HG02610 (cell line): ENCODE data around the gene ATG4A.

Experiments used
- ATAC-seq: cut with Tn5 transposase; IDR thresholded peaks from one replicate; pipeline ENCODE4 v1.9.1; 2021; ENCODE audit warnings: mild to moderate bottlenecking, moderate library complexity; ENCODE audit not compliant: unreplicated experiment

The ATG4A gene

DNA sequence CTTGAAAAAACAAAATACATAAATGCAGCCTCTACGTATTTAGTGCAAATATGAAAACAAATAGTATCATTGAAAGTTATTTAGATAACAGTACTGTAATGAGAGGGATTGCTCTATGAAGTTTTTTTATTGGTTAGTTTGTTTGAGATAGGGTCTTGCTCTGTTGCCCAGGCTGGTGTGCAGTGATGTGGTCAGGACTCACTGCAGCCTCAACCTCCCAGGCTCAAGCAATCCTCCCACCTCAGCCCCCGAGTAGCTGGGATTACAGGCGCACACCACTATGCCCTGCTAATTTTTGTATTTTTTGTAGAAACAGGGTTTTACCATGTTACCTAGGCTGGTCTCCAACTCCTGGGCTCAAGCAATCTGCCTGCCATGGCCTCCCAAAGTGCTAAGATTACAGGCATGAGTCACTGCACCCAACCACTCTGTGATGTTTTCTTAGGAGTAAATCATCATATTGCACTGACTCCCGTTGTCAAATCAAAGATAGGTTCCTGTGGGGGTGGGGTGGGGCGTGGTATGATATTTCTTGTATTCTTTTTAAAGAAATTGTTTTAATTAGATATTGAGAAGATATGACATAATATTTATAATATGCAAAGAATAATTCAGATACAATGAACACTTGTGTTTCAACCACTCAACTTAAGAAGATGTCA lies 75.8 kb downstream of the ATG4A start:
- no peak for ATAC-seq

- no peak for ATAC-seq
Measured at GRCh38 chrX:108168961-108169740, 77.6 kb downstream of the ATG4A start.

DNA sequence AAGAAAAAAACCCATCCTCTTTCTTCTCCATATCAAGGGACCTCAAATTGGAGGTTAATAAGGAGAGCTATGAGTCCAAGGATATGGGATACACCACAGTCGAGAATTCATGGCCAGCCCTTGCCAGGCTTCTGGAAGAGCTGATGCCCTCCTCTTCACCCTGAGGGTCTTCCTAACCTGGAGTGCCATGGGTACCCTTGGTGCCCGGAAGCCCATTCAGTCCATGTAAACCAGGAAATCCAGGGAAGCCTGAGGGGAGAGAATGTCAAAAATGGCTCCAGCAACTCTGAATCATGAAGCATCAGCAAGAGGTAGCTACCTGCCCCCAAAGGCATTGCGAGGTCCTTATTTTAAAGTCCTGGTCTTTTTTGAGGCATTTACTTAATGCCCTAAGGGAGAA lies 78.2 kb downstream of the ATG4A start:
- no peak for ATAC-seq

GRCh38 chrX:108171671-108172070 lies 80.1 kb downstream of the ATG4A start:
- no peak for ATAC-seq

DNA sequence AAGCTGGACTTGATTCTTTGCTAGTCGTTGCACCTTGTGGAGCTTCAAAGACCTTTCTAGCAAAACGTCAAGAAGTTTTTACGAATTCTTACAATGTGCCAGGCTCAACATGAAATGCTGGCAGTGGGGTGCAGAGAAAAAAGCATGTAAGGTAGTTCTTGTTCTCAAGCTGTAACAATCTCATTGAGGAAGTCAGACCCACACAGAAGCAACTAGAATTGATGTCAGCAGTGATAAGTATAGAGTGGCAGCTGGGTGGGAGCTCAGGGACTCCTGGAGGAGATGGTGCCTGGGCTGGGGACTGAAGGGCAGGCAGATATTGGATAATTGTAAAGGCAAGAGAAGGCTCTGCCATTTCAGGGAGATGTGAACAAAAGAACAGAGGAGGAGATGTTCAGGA lies 82.3 kb downstream of the ATG4A start:
- ATAC-seq, result no peak

GRCh38 chrX:108177351-108178142 lies 86.0 kb downstream of the ATG4A start:
- no peak for ATAC-seq

DNA sequence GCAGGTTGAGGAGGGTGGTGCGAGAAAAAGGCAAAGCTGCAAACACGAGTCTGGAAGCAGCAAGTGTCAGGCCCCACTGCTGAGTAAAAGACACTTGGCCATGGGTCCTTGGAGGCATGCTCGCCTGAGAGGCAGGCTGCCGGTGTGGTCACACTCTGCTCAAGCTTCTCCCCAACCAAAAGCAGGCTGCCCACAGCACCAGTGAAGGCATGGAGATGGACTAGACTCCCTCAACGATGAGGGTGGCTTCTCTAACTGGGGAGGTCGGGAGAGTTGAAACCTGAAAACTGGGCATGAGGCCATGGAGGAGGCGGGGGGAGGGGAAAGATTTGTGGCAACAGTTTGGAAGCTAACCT lies 86.5 kb downstream of the ATG4A start:
- ATAC-seq, result no peak

DNA sequence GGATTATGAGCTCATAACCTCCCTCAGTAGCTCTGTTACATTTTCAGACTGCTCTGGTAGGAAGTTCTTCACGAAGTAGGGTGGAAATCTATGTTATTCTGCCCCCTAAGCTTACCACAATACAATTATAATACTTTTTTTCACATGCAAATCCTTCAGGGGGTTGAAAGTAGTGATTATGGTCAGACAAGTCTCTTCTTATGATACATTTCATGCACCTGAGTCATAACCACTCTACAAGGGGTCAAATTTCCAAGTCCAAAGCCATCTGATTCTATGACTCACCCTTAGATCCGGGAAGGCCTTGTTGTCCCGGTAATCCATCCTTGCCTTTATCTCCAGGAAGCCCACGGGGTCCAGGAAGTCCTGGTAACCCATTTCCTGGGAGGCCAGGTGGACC lies 95.2 kb downstream of the ATG4A start:
- ATAC-seq, result no peak

DNA sequence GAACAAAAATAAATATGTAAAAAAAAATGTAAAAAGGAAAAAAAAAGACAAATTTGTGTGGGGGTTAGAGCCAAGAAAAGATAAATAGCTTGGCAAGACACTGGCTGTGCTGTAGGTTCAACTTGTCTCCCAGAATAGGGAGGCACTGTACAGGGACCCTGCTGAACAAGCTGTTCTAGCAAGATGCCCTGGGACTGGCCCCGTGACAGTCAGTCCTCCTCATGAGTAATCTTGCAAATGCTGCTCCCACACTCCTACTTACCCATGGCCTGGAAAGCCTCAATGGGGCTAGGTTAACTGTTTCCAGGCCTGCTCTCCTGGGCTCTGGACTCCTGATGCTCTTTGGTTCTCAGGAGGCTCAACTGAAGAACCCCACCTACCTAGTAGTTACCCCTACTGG lies 106.8 kb downstream of the ATG4A start:
- ATAC-seq, result no peak

GRCh38 chrX:108199041-108199440 lies 107.5 kb downstream of the ATG4A start:
- ATAC-seq, result no peak

DNA sequence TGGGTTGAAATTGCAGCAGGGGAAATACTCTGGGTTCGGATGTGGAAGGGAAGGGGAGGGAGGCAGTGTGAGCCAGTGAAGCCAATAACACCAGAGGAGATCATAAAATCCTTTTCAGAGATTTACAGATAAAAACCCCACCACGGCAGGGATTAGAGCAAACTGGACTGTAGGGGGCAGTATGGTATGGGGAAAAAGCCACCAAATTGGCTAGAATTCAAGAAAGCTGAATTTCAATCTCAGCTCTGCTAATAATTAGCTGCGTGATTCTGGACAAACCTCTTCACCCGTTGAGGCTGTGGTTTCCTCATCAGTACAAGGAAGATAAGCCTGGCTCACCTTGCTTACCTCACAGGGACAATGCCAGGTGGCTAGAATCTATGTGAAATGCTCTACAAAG lies 108.1 kb downstream of the ATG4A start:
- ATAC-seq, result no peak

- no peak for ATAC-seq
Measured at GRCh38 chrX:108203540-108203939, 112.0 kb downstream of the ATG4A start.
